HG03378 (cell line): Measurements from ENCODE around the gene PRDM16.

ENCODE experiments used
- ATAC-seq: cut with Tn5 transposase; IDR thresholded peaks from one replicate; pipeline ENCODE4 v1.9.1; 2021; ENCODE audit warnings: mild to moderate bottlenecking, moderate library complexity; ENCODE audit not compliant: unreplicated experiment

PRDM16 gene

DNA sequence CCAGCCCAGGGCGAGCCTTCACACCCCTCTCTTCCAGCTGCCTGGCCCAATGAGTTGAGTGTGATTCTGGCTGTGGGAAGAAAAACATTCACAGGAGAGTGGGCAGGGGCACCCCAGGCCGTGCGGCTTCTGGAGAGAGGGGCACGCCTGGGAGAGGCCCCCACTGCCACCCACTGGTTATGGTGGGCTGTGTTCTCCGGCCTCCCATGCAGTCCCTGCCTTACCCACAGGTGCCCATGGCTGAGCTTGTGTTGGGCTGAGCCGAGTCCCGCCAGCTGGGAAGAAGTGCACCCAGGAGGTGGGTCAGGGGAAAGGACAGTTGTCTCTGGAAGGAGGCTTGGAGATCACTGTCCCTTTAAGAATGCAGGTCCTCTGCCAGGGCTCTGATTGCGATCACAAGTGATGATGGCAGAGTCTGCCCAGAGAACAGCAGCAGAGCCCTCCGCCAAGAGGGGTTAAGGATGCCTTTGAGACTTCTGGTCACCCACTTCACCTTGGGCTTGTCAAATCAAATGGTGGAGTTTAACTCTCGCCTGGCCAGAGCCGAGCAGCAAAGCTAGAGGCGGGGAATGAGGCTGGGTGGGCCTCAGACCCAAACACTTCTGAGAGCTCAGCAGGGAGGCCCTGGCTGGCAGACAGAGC lies 260.8 kb downstream of the PRDM16 start:
- ATAC-seq = no peak

DNA sequence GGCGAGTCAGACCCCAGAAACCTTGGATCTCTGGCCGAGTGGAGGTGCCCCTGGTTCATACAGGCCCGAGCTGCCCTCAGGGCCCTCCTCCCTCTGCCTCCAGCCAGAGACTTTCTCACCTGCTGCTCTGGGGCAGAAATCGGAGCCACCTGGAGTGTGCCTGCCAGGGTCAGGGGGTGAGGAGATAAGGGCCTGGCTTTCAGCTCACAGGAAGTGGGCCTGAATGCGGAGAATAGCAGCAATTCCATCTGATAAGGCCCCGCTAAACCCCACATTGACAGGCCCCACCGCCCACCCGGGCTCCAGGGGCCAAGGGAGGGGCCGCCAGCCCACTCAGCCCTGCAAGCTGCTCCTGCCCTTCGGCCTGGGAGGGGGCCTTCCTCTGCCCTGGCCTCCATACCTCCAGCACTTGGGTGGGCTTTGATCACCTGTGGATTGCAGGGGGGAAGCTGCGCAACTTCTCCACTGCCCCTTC lies 261.8 kb downstream of the PRDM16 start:
- ATAC-seq = no peak

DNA sequence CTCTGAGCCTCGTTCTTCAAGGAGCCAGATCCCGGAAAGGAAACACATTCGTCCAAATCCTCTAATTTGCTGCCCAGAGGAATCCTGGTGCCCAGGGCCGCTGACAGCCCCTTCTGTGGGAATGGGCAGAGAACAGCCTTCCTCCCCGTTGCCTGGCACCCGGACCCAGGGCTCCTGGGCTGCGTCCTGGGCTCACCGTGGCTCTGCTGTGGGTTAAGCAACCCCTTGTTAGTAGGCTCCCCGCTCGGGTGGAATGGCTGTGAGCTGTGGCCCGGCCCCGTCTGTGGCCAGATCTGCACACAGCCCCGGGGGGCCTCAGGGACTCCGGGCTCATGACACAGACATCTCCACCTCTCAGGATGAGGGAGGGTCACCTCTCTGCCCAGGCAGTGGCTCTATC lies 262.6 kb downstream of the PRDM16 start:
- no peak for ATAC-seq

DNA sequence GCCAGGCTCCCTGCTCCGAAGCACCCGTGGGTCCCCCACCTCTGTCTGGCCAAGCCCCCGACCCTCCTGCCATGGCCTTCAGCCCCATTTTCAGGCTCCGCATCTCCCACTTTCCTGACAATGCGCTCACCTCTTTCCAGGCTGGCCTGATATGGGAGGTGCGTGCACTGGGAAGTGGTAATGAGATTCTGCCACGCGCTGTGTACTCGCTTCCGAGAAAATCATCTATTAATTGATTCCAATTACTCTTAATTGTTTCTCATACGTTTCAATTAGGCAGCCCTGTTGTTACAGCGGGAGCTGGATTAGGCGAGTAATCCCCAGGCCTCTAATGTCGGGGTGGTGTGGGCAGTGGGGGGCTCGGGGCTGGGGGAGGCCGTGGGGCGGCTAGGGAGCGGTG lies 263.0 kb downstream of the PRDM16 start:
- ATAC-seq = no peak

DNA sequence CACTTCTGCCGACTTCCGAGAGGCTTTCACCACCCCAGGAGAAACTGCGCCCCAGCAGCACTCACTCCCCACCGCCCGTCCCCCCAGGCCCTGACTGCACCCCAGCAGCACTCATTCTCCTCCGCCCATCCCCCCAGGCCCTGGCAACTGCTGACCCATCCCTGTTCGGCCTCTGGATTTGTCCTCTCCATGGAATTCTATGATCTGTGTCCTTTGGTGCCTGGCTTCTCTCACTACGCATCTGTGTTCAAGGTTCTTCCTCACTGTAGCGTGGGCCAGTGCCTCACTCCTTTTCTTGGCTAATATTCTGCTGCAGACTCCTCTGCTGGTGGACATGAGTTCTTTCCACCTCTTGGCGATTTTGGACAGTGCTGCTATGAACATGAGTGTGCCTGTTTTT lies 263.7 kb downstream of the PRDM16 start:
- no peak for ATAC-seq

DNA sequence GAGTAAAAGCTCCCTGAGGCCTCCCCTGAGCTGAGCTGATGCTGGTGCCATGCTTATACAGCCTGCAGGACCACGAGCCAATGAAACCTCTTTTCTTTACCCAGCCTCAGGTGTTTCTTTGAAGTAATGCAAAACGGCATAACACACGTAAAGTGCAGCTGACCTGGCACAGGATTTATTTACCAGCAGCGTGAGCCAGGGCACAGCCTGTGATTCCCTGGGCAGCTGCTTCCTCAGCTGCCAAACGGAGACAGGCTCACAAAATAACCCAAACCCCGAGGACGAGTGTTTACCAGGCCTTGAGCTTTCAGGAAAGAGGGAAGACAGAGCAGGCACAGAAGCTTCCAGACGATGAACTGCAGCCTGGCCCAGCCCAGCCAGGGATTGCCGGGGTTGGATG lies 264.9 kb downstream of the PRDM16 start:
- ATAC-seq = no peak

DNA sequence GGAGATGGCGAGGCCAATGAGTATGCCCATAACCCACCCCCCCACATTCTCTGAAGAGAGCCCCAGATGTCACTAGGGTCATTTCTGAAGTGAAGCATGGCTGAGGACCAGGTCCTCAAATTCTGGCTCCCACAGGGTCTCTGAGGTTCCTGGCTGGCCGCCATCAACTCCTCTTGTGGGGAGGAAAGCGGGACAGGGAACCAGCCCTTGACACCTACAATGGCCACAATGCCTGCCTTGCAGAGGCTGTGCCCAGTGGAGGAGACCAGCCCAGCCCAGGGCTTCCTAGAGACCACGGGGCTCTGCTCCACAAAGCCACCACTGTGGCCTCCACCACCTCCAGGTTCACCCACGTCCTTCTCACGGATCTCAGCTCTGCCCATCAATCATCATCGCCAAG lies 265.4 kb downstream of the PRDM16 start:
- no peak for ATAC-seq

DNA sequence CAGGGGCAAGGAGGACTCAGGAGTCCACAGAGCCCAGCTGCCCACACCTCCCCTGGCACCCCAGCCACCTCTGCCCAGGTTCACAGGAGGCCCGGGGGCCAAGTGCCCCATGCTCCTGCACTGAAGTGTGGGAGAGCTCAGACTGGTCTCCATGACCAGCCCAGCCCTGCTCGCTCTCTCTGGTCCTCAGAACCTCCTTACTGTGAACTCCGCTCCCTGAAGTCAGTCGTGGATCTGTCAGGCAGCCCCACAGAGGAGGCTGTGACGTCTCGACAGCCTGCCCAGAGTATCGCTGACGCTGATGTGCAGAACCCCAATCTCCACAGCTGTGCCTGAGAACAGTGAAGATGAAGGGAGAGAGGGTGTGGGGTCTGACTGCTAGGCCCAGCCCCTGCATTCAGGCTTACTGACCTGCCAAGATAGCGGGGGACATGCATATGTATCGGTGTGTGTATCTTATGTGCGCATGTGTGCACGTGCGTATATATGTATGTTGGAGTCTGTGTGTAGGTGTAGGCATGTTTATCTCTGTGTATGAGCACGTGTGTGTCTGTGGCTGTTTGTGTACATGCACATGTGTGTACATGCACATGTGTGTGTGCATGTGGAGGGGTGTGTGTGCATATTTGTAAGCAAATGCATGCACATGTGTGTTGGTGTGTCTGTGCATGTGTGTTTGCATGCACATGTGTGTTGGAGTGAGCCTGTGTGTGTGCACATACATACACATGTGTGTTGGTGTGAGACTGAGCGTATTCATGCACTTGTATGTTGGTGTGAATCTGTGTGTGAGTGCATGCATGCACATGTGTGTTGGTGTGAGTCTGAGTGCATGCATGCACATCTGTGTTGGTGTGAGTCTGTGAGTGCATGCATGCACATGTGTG lies 267.0 kb downstream of the PRDM16 start:
- no peak for ATAC-seq

DNA sequence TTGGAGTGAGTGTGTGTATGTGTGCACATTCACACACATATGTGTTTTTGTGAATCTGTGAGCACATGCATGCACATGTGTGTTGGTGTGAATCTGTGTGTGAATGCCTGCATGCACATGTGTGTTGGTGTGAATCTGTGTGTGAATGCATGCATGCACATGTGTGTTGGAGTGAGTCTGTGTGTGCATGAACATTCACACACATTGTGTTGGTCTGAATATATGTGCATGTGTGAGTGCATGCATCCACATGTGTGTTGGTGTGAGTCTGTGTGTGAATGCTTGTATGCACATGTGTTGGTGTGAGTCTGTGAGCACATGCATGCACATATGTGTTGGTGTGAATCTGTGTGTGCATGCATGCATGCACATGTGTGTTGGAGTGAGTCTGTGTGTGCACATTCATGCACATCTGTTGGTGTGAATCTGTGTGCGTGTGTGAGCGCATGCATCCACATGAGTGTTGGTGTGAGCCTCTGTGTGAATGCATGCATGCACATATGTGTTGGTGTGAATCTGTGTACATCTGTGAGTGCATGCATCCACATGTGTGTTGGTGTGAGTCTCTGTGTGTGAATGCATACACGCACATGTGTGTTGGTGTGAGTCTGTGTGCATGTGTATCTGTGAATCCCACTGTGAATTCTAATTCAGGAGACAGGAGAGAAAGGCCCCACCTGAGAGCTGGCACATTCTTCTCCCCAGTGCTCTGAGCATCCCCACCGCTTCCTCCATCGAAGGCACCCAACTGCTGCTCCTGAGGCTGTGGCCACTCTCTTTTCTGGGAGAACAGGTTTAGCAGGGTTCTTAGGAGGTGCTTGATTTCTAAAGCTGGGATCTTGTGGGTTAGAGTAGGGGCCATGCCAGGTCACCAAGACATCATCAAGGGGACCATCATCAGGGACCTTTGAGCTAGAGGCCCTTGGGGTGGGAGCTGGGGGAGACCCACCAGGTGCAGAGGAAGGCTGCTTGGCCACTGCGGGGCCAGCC lies 267.9 kb downstream of the PRDM16 start:
- ATAC-seq = no peak

DNA sequence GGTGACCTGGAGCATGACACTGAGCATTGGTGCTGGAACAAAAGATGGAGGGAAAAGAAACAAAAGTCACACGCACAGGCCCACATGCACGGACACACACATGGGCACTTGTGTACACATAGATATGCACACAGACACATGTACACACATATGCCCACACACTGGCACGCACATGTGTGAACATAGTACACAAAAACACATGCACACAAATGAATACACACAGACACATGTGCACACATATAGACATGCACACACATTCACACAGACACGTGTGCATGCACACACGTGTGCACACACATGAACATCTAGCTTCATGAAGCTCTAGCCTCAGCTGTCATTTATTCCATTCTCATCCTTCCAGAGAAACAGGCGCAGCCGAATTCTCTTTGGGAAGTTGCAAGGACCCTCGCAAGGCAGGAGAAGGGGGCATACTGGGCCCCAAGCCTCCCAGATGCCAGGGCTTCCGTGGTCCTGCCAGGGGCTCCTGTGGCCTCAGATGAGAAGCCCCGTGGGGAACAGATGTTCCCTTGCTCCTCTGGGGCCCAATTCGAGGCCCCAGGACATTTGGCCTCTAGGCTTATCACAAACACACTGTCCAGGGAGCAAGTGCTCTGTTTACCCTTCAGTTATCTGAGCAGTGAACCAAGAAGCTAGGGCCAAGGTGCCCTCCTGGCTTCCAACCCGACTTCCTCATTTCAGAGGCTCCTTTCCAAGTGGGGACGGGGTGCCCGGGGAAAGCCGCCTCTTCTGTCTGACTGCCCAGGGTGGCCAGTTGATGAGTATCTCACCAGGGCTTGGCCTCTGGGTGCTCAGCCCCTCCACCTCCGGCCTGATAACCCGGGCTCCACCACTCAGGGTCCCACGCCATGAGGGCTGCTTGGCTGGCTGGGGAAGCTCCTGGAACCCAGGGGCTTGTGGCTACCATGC lies 269.1 kb downstream of the PRDM16 start:
- no peak for ATAC-seq

DNA sequence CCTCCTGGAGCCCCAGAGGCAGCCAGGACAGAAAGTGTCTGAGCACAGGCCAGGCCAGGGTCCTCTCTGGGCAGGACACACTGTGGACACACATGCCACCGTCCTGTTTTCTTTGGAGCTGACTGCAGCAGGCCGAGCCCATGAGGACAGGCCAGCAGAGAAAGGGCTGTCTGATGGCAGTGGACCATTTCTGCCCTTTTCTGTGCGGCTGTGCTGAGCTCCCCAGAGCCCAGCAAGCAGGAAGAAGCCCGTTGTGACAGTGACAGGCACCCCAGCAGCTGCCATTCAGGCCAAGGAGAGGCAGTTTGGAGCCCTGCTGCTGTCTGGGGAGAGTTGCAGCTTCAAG lies 269.7 kb downstream of the PRDM16 start:
- ATAC-seq = no peak

DNA sequence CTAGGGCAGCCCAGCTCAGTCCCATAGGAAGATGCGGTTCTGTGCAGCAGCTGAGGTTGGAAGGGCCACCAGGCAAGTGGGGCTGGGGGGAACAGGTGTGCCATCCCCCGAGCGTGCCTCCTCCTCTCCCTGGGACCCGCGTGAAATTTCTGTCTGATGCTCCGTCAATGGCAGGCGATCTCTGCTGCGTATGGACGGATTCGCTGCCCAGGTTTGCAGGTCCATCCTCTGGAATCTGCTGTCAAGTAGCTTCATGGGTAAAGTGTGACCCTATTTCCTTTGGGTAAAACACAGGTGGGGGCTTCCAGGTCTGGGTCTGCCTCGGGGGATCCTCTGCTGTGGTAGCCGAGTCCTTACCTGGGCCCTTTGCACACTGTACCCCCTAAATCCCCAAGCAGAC lies 270.9 kb downstream of the PRDM16 start:
- ATAC-seq = no peak

DNA sequence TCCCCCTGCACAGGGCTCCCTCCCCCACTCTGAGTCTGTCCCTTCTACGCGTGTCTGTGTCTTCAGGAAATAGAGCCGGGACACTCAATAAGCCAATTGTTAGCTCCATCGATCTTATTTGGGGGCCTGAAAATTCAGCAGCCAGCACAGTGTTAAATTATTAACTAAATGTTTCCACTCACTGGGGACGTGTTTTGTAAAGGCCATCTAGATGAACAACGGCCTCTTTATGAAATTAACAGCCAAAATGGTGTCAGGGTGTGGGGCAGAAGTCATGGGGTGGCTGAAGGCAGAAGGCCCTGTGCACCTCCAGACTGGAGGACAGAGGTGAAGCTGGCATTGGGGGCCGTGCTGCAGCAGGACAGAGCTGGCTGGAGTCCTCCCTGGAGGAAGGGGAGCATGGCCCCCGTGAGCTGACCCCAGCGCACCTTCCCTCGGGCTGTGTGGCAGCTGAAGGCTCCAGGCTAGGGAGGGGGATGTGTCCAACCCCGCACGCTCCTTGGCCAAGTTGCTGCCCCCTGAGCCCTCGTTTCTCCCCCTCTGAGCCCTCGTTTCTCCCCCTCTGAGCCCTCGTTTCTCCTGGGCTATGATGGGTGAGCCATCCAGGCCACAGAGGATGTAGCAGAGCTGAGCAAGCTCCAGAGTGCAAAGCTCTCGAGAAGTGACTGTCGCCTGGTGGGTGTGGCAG lies 271.7 kb downstream of the PRDM16 start:
- ATAC-seq = no peak

DNA sequence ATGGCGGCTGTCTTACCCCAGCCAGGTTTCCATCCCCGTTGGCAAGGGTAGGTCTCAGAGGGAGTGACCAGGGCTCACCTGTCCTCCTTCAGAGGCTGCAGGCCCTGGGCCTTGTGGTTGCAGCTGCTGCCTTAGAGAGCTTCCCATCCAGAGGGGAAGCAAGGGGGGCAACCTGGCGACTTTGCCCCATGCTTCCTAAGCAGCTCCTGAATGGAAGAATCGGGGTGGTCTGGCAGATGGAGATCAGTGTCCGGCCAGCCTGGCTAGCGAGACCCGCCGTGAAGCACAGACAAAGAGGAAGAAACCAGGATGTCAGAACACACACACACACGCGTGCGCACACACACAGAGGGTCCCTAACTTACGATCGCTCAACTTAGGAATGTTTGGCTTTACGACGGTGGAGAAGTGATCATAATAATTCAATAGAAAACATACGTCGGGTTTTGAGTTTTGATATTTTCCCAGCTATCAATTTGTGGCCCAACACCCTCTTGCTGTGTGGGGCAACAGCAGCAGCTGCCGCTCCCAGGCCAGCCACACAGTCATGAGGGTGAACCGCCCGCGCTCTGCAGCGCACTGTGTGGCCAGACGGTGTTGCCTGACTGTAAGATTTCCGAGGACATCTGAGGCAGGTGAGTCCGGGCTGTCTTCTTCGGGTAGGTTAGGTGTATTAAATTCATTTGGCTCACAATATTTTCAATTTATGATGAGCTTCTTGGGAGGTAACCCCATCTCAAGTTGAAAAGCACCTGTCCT lies 272.4 kb downstream of the PRDM16 start:
- ATAC-seq = no peak

DNA sequence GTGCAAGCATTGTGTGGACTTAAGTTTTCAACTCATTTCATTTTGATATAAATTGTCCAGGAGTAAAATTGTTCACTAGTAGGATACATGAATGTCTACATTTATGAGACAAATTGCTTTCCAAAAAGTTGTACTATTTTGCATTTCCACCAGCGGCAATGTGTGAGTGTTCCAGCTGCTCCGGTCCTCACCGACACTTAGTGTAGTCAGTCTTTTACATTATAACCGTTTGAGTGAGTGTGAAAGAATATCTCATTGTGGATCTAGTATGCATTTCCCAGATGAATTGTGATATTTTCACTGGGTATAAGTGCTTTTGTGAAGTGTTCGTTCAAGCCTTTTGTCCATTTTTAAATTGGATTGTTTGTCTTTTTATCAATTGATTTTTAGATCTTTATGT lies 274.0 kb downstream of the PRDM16 start:
- ATAC-seq = no peak

DNA sequence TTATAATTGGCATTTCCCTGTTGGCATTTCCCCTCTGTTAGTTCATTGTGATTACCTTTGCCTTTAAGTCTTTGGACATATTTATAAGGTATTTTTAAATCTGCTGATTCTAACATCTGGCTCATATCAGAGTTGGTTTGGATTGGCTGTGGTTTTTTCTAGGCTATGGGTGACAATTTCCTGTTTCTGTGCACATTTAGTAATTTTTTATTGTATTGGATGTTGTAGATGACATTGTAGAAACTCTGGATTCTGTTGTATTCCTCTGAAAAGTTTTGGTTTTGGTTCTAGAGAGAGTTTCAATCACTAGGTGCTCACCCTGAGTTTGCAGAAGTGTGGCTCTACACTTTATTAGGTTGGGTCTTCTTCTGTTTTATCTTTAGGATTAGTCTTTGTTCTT lies 275.4 kb downstream of the PRDM16 start:
- ATAC-seq = no peak

DNA sequence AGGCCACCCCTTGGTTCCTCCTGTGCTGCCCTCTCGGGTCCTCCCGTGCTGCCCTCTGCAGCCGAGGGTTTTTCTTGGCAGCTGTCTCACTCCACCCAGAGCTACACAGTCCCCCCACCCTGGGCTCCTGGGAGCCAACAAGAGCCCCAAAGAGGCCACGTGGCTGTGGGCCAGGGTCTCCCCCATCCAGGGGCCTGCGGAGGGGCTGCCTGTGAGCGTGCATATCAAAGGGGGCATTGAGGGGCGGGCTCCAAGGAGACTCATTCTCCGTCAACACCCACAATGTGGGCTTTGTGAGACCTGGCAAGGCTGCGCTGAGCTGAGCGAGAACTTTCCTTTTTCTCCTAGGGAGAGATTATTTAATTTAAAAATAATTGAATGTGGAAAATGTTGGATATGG lies 276.8 kb downstream of the PRDM16 start:
- no peak for ATAC-seq

DNA sequence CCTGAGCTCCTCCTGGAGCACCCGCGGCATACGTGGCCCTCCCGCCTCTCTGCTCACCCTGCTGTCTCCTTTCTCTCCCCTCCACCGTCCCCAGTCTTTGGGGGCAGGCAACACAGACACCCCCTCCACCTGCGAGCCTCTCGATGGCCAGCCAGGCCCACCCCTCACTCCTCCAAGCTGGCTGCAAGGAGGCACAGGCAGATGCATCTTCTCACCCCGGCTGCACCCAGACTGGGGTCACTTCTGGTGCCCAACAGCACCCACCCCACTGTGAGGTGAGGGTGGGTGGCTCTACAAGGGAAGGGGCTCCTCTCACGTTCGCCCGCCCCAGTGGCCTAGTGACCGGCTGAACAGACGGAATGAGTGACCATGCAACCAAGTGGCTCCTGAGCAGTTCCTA lies 277.5 kb downstream of the PRDM16 start:
- no peak for ATAC-seq
